ENCODE data around the gene KLHL29. TPM values are rescaled to one million over a fixed set of nuclear protein-coding genes. Genes with fewer than 3 reads are reported as not detected.

Gene KLHL29
- total and polyA plus RNA-seq, 2 of the 13 experiments (the other 11 are each of a cell fraction or from before 2014, with no cell fraction given) = 0.01 TPM; not detected in 1

DNA sequence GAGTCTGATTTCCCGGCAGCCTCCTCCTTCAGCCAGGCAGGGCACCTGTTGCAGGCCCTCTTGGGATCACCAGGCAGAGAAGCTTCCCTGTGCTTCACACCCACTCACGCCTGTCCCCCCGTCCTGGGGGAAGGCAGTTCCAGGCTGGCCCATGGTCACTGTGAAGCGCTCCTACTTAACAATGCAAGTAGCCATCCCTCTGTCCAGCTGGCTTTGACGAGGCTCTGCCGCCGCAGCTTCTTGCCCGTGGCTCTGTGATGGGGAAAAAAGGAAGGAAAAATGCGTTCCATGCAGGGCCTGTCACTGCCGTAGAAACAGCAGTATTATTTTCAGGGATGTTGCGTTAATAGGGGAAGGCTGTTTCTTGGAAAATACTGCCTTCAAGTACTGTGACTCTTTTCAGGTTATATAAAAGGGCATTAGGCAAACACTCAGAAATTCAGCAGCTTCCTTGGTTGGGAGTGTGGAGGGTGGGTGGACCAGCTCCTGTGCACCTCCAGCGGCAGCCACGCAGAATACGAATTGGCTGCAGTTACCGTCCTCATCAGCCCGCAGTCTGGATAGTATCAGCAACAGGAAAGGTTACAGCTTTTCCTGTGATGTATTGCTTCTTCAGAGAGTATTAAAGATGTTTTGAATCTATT lies 232.3 kb downstream of the KLHL29 start:
- H4K20me1 ChIP-seq (ENCODE audit: insufficient read depth, low read length) = no peaks in the 10 kb centered on the region
- intact Hi-C loops (cut with micrococcal nuclease; ENCODE audit: unreplicated experiment) = no loop called here
- peaks cover 8 to 48% of the 10 kb centered on the region in 2 experiments for H3K27me3 ChIP-seq (ENCODE audit: control insufficient read depth in 1 of 2, insufficient read depth in 2 of 2, low read length in 2 of 2)
- ChIA-PET CTCF (ENCODE audit: low intra/inter-chr PET ratio, low total read pairs) (no interaction called here), POLR2A (no interaction called here)
- H3K36me3 ChIP-seq (replicated peaks in 1 of 2; ENCODE audit: control insufficient read depth in 1 of 2, insufficient read depth in 2 of 2, low read length in 2 of 2) = no peaks in the 10 kb centered on the region
- H3K9ac ChIP-seq (ENCODE audit: insufficient read depth, low read depth, low read length) = no peak overlapping the region
- no TSS peak for BruUV-seq (replicated peaks)
- DNase-seq (ENCODE audit: low spot score) = no peak
- FAIRE-seq = no peak
- 0 out of 2 replicates have a peak overlapping the region, but pooled peaks have one; percentile 24 for H3K4me2 ChIP-seq (ENCODE audit: low read depth, low read length)
- no peaks in the 10 kb centered on the region for H3K79me2 ChIP-seq (ENCODE audit: insufficient read depth, low read length)
- in situ Hi-C loops (cut with HindIII; ENCODE audit: extremely low pct_ligation_motif_present, low pct_unique_long_range_greater_than_20kb) = no loop called here
- H2AFZ ChIP-seq (ENCODE audit: low read length) = no peak overlapping the region
- TF ChIP-seq ZNF441 (CRISPR knock-in tag; IDR thresholded peaks at IDR 0.05; ENCODE audit: borderline replicate concordance) (no peak), ZNF207 (IDR thresholded peaks at IDR 0.05; ENCODE audit: borderline replicate concordance) (no peak), HDAC1 (CRISPR knock-in tag; IDR thresholded peaks at IDR 0.05) (no peak), ZNF775 (CRISPR knock-in tag; IDR thresholded peaks at IDR 0.05; ENCODE audit: borderline replicate concordance) (no peak), KLF15 (CRISPR knock-in tag; IDR thresholded peaks at IDR 0.05; ENCODE audit: borderline replicate concordance) (no peak), RFX1 (IDR thresholded peaks at IDR 0.05) (no peak), MYC (CRISPR knock-in tag; IDR thresholded peaks at IDR 0.05; ENCODE audit: borderline replicate concordance) (no peak), KDM2A (CRISPR knock-in tag; IDR thresholded peaks at IDR 0.05; ENCODE audit: borderline replicate concordance, low read depth) (no peak), SAFB2 (CRISPR knock-in tag; IDR thresholded peaks at IDR 0.05; ENCODE audit: borderline replicate concordance, low read depth) (no peak), TRIM24 (CRISPR knock-in tag; IDR thresholded peaks at IDR 0.05) (no peak), ZIK1 (CRISPR knock-in tag; IDR thresholded peaks at IDR 0.05; ENCODE audit: borderline replicate concordance, low read depth) (no peak), ISX (CRISPR knock-in tag; conservative IDR thresholded peaks at IDR 0.05) (no peak)
- TF ChIP-seq, protein P1, sequence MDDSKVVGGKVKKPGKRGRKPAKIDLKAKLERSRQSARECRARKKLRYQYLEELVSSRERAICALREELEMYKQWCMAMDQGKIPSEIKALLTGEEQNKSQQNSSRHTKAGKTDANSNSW (CRISPR knock-in tag; IDR thresholded peaks at IDR 0.05; ENCODE audit: borderline replicate concordance) = no peak
- 65% methylated on average over 16 of the region's 16 CpGs for WGBS (ENCODE audit: low lambda C conversion rate)
- peaks cover 6% of the 10 kb centered on the region; the same call in 1 of the 2 replicates for H3K4me1 ChIP-seq (ENCODE audit: insufficient read depth, low read length)
- H3K4me3 ChIP-seq (replicated peaks in 1 of 3; ENCODE audit: insufficient read depth in 1 of 3, low read depth in 2 of 3, low read length in 3 of 3) = no peak overlapping the region
- H3K27ac ChIP-seq (ENCODE audit: extremely low read length, insufficient read depth, low read length) = no peak overlapping the region
- H3K9me3 ChIP-seq (ENCODE audit: low read length) = peaks cover 3% of the 10 kb centered on the region
- no peak; the same call in 2 of the 3 replicates for ATAC-seq

All from HepG2 (cell line).